ENCODE results near the gene ZSWIM7. TPM values are rescaled to one million over a fixed set of nuclear protein-coding genes. Genes with fewer than 3 reads are reported as not detected.
A peak's percentile ranks its signal among the peaks of the same experiment; 100 is the strongest.

The ZSWIM7 gene
- polyA plus RNA-seq, 1 experiment = 22.2 TPM

GRCh38 chr17:16027708-16028584 is 28.4 kb upstream of the ZSWIM7 start:
- CTCF ChIA-PET = no interaction called here
- no peak; the same call in 1 of the 2 replicates for TF ChIP-seq CTCF (IDR thresholded peaks at IDR 0.05; ENCODE audit: low read depth, low read length)
- DNase-seq (ENCODE audit: low read depth, low spot score) = peak; percentile 68
- H3K9me3 ChIP-seq (ENCODE audit: control insufficient read depth, insufficient read depth, low read length) = no peaks in the 10 kb centered on the region
- peak overlapping the region; percentile 66 for H3K27ac ChIP-seq (ENCODE audit: low read depth, low read length)
- no peaks in the 10 kb centered on the region for H3K27me3 ChIP-seq (ENCODE audit: control insufficient read depth, insufficient read depth, low read length)
- no peak overlapping the region for H3K4me3 ChIP-seq (ENCODE audit: low read depth, low read length)
- POLR2A ChIA-PET = no interaction called here

GRCh38 chr17:16026895-16027294 is 27.4 kb upstream of the ZSWIM7 start:
- DNase-seq (ENCODE audit: low read depth, low spot score) = no peak
- Histone ChIP-seq H3K27ac (ENCODE audit: low read depth, low read length) (no peak overlapping the region), H3K27me3 (ENCODE audit: control insufficient read depth, insufficient read depth, low read length) (no peaks in the 10 kb centered on the region), H3K9me3 (ENCODE audit: control insufficient read depth, insufficient read depth, low read length) (no peaks in the 10 kb centered on the region), H3K4me3 (ENCODE audit: low read depth, low read length) (no peak overlapping the region)
- ChIA-PET CTCF (no interaction called here), POLR2A (interaction anchor here (0.6 kb wide), 1 partner anchor 201 kb away, joined by 8 read pairs; no protein-coding TSS in a partner anchor)
- no peak for TF ChIP-seq CTCF (IDR thresholded peaks at IDR 0.05; ENCODE audit: low read depth, low read length)

GRCh38 chr17:16025202-16025601 is 25.7 kb upstream of the ZSWIM7 start:
- Histone ChIP-seq H3K9me3 (ENCODE audit: control insufficient read depth, insufficient read depth, low read length) (no peaks in the 10 kb centered on the region), H3K4me3 (ENCODE audit: low read depth, low read length) (no peak overlapping the region), H3K27me3 (ENCODE audit: control insufficient read depth, insufficient read depth, low read length) (no peaks in the 10 kb centered on the region), H3K27ac (ENCODE audit: low read depth, low read length) (no peak overlapping the region)
- ChIA-PET POLR2A (no interaction called here), CTCF (interaction anchor here (1.4 kb wide), 1 partner anchor 11 kb away, joined by 3 read pairs; no protein-coding TSS in a partner anchor)
- no peak for DNase-seq (ENCODE audit: low read depth, low spot score)
- no peak for TF ChIP-seq CTCF (IDR thresholded peaks at IDR 0.05; ENCODE audit: low read depth, low read length)

GRCh38 chr17:16023881-16024280 is 24.4 kb upstream of the ZSWIM7 start:
- Histone ChIP-seq H3K27me3 (ENCODE audit: control insufficient read depth, insufficient read depth, low read length) (no peaks in the 10 kb centered on the region), H3K4me3 (ENCODE audit: low read depth, low read length) (no peak overlapping the region), H3K9me3 (ENCODE audit: control insufficient read depth, insufficient read depth, low read length) (no peaks in the 10 kb centered on the region), H3K27ac (ENCODE audit: low read depth, low read length) (no peak overlapping the region)
- TF ChIP-seq CTCF (IDR thresholded peaks at IDR 0.05; ENCODE audit: low read depth, low read length) = no peak
- DNase-seq (ENCODE audit: low read depth, low spot score) = no peak
- ChIA-PET CTCF (no interaction called here), POLR2A (no interaction called here)

DNA sequence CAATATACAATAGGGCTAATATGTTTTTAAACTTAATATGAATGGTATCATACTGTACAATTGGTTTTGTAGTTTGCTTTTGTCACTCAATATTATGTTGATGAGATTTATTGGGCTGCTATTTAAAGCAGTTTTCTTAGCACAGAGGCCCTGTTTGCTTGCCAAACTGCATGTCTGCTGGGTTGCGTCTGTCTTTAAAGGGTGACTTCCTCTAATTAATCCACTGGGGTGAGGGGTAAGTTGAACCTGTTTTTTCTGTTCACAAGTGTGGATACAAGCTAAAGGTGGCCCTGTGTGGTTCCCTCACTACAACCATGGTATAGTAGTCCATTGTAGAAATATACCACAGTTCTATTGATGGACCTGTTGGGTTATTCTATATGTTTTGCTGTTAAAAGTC is 19.8 kb upstream of the ZSWIM7 start:
- CTCF ChIA-PET = no interaction called here
- H3K4me3 ChIP-seq (ENCODE audit: low read depth, low read length) = no peak overlapping the region
- no peaks in the 10 kb centered on the region for H3K9me3 ChIP-seq (ENCODE audit: control insufficient read depth, insufficient read depth, low read length)
- DNase-seq (ENCODE audit: low read depth, low spot score) = no peak
- no peaks in the 10 kb centered on the region for H3K27me3 ChIP-seq (ENCODE audit: control insufficient read depth, insufficient read depth, low read length)
- H3K27ac ChIP-seq (ENCODE audit: low read depth, low read length) = no peak overlapping the region
- POLR2A ChIA-PET = no interaction called here
- no peak for TF ChIP-seq CTCF (IDR thresholded peaks at IDR 0.05; ENCODE audit: low read depth, low read length)

Data from AG04450 (cell line).